Measurements from ENCODE around the gene TMEM40. TPM values are rescaled to one million over a fixed set of nuclear protein-coding genes. Genes with fewer than 3 reads are reported as not detected.

The TMEM40 gene
- total RNA-seq, 2 experiments from 2014 or later: not detected

- no peak for TF ChIP-seq CTCF (conservative IDR thresholded peaks at IDR 0.05; ENCODE audit: low read length)
- no peak for TF ChIP-seq EZH2phosphoT487 (IDR thresholded peaks at IDR 0.05; ENCODE audit: borderline replicate concordance, low read depth, low read length)
These were observed 28.4 kb downstream of the TMEM40 start for GRCh38 chr3:12730506-12731242.

GRCh38 chr3:12729051-12729651 lies 29.9 kb downstream of the TMEM40 start:
- ChIA-PET POLR2A (interaction anchor here (0.6 kb wide), 1 partner anchor 18 kb away, joined by 4 read pairs; no protein-coding TSS in a partner anchor), CTCF (ENCODE audit: unreplicated experiment) (interaction anchor here (0.6 kb wide), 1 partner anchor 41 kb away, joined by 3 read pairs; no protein-coding TSS in a partner anchor)
- Histone ChIP-seq H3K79me2 (ENCODE audit: insufficient read depth, low read depth, low read length) (no peaks in the 10 kb centered on the region), H3K36me3 (ENCODE audit: insufficient read depth, low read length) (no peaks in the 10 kb centered on the region), H3K9me3 (ENCODE audit: low read length) (no peaks in the 10 kb centered on the region), H3K4me3 (ENCODE audit: low read depth, low read length, poor library complexity, severe bottlenecking) (no peak overlapping the region), H2AFZ (ENCODE audit: low read length) (no peak overlapping the region), H4K20me1 (ENCODE audit: insufficient read depth, low read length) (no peaks in the 10 kb centered on the region), H3K4me2 (ENCODE audit: low read length) (no peak overlapping the region), H3K27ac (ENCODE audit: low read depth, low read length, poor library complexity, severe bottlenecking) (no peak overlapping the region), H3K4me1 (ENCODE audit: insufficient read depth, low read length, poor library complexity, severe bottlenecking) (peaks cover 10% of the 10 kb centered on the region), H3K9me2 (ENCODE audit: insufficient read depth, low read length) (no peaks in the 10 kb centered on the region)
- no TSS peak for BruUV-seq (replicated peaks)
- intact Hi-C loops (cut with micrococcal nuclease; ENCODE audit: unreplicated experiment): no loop called here
- DNase-seq (ENCODE audit: low spot score): no peak
- TF ChIP-seq CTCF (conservative IDR thresholded peaks at IDR 0.05; ENCODE audit: low read length) (no peak), EZH2phosphoT487 (IDR thresholded peaks at IDR 0.05; ENCODE audit: borderline replicate concordance, low read depth, low read length) (no peak)

More at GRCh38 chr3:12730506-12731242, 28.4 kb downstream of the TMEM40 start:
- CTCF ChIA-PET (ENCODE audit: unreplicated experiment): no interaction called here
- H4K20me1 ChIP-seq (ENCODE audit: insufficient read depth, low read length): no peaks in the 10 kb centered on the region
- intact Hi-C loops (cut with micrococcal nuclease; ENCODE audit: unreplicated experiment): no loop called here
- no peak overlapping the region for H3K27ac ChIP-seq (ENCODE audit: low read depth, low read length, poor library complexity, severe bottlenecking)
- no peak for DNase-seq (ENCODE audit: low spot score)
- no peak overlapping the region for H3K4me3 ChIP-seq (ENCODE audit: low read depth, low read length, poor library complexity, severe bottlenecking)
- POLR2A ChIA-PET: interaction anchor here (0.6 kb wide), 1 partner anchor 113 kb away, joined by 3 read pairs; no protein-coding TSS in a partner anchor
- BruUV-seq (replicated peaks): no TSS peak
- H3K79me2 ChIP-seq (ENCODE audit: insufficient read depth, low read depth, low read length): no peaks in the 10 kb centered on the region
- peak overlapping the region; percentile 51; the same call in 1 of the 2 replicates for H2AFZ ChIP-seq (ENCODE audit: low read length)
- H3K4me1 ChIP-seq (ENCODE audit: insufficient read depth, low read length, poor library complexity, severe bottlenecking): peaks cover 10% of the 10 kb centered on the region
- H3K4me2 ChIP-seq (ENCODE audit: low read length): 0 out of 2 replicates have a peak overlapping the region, but pooled peaks have one; percentile 14
- H3K9me2 ChIP-seq (ENCODE audit: insufficient read depth, low read length): no peaks in the 10 kb centered on the region
- no peaks in the 10 kb centered on the region for H3K36me3 ChIP-seq (ENCODE audit: insufficient read depth, low read length)
- H3K9me3 ChIP-seq (ENCODE audit: low read length): no peaks in the 10 kb centered on the region

Measured in OCI-LY7 (cell line).